GM21390 (cell line): ENCODE results near the gene CPM.
"Not testable (repeated sequence)": the region's sequence is repeated elsewhere in the genome, so short reads cannot be mapped to it uniquely, and the experiment has no call there.

ENCODE experiments used
- ATAC-seq: cut with Tn5 transposase; IDR thresholded peaks from one replicate; pipeline ENCODE4 v1.9.1; 2021; ENCODE audit not compliant: unreplicated experiment

The CPM gene

DNA sequence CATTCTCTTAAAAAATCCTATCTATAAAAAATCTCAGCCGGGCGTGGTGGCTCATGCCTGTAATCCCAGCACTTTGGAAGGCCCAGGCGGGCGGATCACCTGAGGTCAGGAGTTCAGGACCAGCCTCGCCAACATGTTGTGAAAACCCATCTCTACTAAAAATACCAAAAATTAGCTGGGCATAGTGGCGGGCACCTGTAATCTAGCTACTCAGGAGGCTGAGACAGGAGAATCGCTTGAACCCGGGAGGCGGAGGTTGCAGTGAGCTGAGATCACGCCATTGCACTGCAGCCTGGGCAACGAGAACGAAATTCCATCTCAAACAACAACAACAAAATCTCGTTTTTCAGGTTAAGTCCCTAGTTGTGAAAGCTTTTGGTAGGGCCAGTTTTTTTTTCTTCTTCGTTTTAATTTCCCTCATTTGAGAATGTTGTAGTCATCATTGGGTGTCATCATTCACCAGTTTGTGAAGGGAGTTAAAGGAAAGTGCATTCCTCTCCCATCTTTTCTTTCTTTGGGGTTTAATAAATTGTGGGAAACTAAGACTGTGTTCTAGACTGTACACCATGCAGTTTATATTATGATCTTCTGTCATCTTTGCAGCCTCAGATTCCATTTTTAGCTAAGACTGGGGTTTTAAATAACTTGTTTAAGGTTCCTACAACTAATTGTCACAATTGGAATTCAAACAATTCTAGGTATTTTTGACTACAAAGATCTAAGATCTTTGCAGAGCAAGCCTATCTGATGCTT is 101.0 kb downstream of the CPM start:
- no peak for ATAC-seq

DNA sequence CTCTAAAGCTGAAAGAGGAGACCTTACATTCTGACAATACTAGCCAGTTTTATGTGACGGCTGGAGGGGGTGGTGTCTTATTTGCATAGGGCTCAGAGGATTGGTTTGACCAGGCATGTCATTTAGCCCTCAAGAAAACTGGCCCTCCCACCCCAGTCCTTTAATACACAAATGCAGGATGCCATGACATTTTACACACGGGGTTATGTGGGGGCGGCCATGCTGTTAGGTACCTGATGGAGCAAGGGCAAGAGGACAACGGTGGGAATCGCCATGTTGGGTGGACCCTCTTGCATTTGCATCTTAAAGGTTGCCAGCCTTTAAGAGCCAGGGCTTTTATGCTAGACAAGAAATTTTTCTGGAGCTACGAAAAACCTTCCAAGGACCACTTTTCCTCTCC is 101.7 kb downstream of the CPM start:
- no peak for ATAC-seq

DNA sequence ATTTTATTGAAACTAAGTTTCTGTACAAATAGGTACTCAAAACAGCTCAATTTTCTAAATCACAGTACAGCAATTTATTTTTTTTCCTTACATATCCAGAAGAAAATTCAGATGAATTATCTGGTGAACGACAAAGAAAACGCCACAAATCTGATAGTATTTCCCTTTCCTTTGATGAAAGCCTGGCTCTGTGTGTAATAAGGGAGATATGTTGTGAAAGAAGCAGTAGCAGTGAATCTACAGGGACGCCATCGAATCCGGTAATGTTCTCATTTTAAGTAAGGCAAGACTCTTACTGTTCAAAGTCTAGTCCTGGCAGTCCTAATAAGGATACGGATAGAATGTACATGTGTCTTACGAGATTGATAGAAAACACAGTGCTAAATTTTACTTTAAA is 104.3 kb downstream of the CPM start:
- ATAC-seq, result no peak

DNA sequence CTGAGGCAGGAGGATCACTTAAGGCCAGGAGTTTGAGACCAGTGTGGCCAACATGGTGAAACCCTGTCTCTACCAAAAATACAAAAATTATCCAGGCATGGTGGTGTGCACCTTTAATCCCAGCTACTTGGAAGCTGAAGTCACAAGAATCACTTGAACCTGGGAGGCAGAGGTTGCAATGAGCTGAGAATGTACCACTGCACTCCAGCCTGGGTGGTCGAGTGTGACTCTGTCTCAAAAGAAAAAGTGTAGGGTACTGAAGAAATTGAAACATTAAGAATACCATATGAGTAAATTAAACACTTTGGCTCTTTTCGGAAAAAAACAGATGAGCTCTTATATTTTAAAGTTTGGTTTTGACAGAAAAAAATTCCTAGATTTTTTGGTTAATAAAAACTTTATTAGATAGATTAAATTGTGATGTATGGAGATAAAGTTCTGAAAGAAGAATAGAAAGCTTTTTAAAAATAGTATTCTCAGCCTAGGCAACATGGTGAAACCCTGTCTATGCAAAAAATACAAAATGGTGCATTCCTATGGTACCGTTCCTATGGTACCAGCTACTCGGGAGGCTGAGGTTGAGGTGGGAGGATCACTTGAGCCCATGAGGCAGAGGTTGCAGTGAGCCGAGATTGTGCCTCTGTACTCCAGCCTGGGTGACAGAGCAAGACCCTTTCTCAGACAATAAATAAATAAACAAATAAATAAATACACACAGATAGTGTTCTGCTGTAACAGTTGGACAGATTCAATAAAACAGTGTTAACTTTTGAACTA is 104.9 kb downstream of the CPM start:
- no peak for ATAC-seq

DNA sequence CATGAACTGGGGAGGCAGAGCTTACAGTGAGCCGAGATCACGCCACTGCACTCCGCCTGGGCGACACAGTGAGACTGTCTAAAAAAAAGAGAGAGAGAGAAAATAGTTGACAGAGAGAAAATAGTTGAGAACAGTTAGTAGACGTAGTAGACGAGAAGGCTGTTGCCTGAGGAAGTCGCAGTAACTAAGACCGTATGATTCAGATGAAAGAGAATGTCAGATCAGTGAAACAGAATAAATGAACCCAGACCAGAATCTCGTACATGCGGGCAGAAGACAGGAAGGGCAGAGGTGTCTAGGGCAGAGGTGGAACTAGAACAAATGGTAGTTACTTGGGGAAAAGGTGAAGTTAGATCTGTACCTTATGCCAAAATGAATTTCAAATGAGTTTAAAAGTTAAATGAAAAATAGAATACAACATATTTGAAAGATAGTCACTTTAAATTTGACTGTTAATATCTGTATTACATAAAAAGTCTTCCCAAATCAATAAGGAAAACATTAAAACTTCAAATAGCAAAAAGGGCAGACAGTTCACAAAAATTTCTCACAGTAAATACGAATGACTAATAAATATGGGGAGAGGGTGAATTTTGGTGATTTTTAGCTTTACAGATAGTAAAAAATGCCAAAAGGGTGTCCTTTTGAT is 107.3 kb downstream of the CPM start:
- ATAC-seq, result no peak

DNA sequence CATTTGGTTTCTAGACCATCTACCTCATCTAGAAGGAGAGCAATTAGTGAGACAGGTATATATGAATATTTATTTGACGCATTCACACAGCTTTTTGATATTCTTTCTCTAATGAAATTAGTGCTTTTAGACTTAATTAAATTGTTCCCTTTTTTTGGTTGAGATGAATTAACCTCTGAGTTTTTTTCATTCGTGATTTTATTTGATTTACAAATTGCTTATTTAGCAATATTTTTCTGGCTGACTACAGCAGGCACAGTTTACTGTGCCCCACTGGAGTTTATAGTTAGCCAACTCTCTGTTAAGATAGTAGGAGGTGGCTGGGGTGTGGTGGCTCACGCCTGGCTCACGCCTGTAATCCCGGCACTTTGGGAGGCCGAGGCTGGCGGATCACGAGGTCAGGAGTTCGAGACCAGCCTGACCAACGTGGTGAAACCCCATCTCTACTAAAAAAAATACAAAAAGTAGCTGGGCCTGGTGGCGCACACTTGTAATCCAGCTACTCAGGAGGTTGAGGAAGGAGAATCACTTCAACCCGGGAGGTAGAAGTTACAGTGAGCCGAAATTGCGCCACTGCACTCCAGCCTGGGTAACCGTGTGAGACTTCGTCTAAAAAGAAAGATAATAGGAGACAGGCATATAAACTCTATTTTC is 108.2 kb downstream of the CPM start:
- ATAC-seq, result no peak

DNA sequence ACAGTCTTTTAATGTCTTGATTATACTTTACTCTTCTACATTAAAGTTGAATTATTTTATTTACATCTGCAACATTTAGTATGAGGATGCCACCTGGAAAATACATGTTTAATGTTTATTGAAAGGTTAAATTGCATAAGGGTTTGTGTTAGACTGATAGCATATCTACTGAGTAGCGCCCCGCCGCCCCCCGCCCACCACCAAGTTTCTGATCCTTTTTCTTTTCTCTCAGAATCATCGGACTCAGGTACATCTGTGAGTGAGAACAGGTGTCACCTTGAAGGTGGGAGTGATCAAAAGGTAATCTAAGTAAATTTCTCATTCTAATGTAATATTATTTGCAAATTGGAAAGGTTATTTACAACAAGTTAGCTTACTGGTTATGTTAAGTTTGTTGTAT is 108.8 kb downstream of the CPM start:
- no peak for ATAC-seq

DNA sequence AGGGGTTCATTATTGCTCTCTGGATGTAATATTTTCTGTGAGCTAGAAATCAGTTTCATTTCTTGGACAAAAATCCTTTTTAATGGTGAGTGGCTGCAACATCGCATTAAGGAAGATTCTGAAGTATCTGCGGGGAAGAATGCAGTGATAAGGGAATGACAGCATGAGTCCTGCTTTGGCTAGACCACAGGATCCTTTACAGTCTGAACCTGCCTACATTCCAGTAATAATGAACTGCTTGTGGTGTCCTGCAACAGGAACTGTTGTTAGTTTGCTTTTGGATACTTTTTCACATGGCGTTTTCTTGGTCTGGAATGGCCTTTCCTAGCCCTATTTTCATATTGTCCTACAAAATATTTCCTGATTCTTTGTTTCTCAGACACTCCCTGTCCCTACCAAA is 109.3 kb downstream of the CPM start:
- no peak for ATAC-seq

DNA sequence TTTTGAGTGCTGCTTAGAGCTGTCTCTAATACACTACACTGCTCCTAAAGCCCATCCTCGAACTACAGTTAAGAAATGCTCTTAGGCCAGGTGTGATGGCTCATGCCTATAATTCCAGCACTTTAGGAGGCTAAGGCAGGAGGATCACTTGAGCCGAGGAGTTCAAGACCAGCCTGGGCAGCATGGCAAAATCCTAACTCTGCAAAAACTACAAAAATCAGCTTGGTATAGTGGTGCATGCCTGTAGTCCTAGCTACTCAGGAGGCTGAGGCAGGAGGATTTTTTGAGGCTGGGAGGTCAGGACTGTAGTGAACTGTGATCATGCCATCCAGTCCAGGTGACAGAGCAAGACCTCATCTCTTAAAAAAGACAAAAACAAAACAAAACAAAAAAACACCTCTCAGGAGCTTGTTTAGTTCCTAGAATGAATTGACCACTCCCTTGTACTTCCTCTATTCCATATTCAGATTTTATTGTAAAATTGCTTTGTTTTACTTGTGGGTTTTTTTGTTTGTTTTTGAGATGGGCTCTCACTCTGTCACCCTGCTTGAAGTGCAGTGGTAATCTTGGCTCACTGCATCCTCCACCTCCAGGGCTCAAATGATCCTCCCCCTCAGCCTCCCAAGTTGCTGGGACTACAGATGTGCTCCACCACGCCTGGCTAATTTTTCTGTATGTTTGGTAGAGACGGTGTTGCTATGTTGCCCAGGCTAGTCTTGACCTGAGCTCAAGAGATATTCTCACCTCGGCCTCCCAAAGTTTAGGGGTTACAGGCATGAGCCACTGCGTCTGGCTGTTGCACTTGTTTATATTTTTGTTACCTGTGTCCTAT is 111.4 kb downstream of the CPM start:
- no peak for ATAC-seq

DNA sequence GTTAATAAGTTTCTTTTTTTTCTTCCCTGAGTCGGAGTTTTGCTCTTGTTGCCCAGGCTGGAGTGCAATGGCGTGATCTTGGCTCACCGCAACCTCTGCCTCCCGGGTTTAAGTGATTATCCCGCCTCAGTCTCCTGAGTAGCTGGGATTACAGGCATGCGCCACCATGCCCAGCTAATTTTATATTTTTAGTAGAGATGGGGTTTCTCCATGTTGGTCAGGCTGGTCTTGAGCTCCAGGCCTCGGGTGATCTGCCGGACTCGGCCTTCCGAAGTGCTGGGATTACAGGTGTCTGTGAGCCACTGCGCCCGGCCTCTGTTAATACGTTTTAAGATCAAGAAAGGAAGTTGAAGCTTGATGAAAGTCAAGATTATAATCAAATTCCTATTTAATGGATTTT is 113.5 kb downstream of the CPM start:
- not testable (repeated sequence) for ATAC-seq

DNA sequence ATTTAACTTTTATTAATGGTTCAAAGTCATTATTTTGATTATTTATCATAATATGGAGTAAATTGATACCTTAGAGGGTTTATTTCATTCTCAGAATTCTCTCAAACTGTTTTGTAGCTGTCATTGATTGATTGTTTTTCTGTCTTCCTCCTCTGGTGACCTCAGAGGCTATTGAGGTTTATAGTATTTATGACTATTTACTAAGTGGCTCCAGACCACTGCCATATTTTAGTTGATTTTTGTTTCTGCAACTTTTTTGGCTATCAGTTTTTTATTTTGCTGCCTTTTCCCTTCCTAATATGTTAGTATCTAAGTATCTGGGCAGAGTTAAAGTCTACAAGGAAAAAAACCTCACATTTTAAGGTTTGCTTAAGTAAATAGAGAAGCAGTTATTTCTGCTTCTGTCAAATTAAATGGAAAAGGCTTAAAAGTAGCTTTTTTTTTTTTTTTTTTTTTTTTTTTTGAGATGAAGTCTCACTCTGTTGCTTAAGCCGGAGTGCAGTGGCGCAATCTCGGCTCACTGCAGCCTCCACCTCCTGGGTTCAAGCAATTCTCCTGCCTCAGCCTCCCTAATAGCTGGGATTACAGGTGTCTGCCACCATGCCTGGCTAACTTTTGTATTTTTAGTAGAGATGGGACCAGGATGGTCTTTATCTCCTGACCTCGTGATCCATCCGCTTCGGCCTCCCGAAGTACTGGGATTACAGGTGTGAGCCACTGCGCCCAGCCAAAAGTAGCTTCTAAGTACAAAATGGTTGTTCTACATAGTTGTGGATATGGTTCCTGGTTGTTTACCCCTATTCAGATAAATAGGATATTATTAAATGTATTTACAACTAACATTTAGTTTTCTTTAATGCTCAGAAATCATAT is 116.8 kb downstream of the CPM start:
- no peak for ATAC-seq

DNA sequence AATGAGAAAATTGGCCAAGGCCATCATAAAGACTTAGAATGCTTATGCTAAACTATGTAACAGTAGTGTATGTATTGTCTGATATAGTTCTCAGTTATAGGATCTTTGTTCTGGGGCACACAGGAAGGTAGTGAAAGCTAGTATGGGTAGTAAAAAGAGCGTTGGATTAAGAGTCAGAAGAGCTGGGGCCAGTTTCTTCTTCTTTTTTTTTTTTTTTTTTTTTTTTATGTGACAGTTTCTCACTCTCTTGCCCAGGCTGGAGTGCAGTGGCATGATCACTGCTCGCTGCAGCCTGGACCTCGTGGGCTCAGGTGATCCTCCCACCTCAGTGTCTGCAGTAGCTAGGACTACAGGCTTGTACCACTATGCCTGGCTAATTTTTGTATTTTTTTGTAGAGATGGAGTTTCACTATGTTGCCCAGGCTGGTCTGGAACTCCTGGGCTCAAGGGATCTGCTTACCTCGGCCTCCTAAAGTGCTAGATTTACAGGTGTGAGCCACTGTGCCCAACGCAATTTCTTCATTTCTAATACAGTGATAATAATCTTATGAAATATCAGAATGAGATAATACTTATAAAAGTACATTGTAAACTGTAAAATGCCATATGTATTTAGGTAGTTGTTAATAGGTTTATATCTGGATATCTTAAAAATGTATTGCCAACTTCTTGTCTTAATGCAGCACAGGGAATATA is 117.6 kb downstream of the CPM start:
- no peak for ATAC-seq

DNA sequence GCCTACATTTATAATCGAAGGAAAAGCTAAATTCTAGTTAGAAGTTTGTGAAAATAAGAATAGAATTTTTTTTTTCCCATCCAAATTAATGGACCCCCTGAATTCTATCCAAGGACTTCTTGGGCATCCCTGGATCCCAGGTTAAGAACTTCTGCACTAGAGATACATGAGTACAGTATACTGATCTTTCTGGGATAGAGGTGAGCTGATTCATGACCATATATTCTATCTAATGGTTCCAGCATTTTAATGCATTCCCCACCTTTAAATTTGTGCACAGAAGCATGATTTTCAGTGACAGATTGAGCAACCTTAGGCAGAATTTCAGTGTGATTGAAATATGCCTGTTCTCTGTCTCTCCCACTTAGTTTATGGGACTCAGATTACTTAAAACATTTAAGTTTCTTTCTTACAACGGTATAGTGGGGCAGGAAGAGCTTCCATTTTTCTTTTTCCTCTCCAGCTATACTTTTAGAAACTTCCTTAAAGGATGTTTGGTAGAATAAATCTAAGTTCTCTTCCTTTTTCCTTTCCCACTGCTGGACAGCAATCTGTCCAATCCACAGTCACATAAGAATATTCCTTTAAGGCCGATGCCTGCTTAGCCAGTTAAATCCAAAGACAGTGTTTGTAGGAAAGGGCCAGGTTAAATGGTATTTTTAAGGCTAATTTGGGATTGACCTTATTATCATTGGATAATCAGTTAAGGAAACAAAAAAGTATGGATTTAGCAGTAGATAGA is 118.3 kb downstream of the CPM start:
- ATAC-seq, result no peak

DNA sequence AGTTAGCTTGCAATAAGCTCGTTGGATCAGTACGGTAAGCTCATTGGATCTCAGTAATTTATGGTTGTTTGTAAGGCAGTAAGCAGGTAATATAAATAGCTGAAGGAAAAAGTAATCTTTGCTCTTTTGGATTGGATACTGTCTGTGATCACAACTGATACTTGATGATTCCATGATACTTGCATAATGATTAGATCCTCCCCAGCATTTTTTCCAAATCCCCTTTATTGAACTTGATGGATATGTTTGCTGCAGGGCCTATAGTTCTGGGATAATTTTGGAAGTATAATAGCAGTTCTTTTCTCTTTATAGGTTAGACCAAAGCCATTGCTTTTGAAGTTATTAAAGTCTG is 119.8 kb downstream of the CPM start:
- no peak for ATAC-seq

DNA sequence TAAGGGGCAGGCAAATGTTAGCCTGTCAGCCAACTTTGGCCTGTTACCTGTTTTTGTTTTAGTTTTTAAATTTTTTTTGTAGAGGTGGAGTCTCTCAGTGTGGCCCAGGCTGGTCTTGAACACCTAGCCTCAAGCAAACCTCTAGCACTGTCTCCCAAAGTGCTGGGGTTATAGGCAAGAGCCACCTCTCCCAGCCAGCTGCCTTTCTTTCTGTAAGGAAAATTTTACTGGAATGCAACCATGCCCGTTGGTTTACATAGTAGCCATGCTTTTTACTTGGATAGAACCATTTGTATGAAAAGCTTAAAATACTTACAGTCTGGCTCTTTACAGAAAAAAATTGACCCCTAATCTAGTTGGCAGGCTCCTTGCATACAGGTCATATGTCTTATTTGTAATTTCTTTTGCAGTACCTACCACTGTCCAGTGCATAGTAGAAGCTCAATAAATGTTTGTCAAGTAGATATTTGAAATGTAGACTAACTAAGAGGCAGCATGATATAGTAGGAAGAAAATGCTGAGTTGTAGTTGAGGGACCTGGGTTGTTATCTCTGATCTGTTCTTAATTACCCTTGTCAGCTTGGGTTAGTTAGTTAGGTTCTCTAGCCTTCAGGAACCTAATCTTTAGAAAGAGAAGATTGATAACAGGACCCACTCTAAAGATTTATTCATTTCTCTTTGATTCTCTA is 120.3 kb downstream of the CPM start:
- ATAC-seq, result no peak

DNA sequence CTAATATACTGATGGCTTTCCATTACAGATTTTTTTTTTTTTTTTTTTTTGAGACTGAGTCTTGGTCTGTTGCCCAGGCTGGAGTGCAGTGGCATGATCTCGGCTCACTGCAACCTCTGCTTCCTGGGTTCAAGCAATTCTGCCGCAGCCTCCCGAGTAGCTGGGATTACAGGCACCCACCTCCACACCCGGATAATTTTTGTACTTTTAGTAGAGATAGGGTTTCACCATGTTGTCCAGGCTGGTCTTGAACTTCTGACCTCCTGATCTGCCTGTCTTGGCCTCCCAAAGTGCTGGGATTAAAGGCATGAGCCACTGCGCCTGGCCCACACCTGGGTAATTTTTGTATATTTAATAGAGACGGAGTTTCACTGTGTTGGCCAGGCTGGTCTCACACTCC is 121.4 kb downstream of the CPM start:
- not testable (repeated sequence) for ATAC-seq

DNA sequence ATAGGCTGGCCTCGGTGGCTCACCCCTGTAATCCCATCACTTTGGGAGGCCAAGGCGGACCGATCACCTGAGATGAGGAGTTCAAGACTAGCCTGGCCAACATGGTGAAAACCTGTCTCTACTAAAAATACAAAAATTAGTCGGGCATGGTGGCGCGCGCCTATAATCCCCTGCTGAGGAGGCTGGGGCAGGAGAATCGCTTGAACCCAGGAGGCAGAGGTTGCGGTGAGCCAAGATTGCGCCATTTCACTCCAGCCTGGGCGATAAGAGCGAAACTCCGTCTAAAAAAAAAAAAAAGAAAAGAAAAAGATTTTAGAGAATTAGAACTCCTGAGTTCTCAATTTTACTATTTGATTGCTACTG is 123.0 kb downstream of the CPM start:
- not testable (repeated sequence) for ATAC-seq
